RWPE1 (cell line): ENCODE data around the gene CTRB1.
"Not testable (repeated sequence)": the region's sequence is repeated elsewhere in the genome, so short reads cannot be mapped to it uniquely, and the experiment has no call there.

Source experiments
- CTCF ChIA-PET: fragments of 350-600 bp; sonication (Branson Sonifier 250); formaldehyde crosslinking; extraction: SDS; loops from one replicate; lab custom pipeline; 2021; lab: Yijun Ruan, JAX
- POLR2A ChIA-PET: fragments of 400-600 bp; formaldehyde crosslinking; extraction: SDS; loops from one replicate; lab custom pipeline; 2020; ENCODE audit warnings: antibody characterized with exemption; ENCODE audit not compliant: low non-redundant PET; lab: Yijun Ruan, JAX
- DNase-seq: peaks from one replicate; pipeline ENCODE4 v3.0.0; 2012; ENCODE audit warnings: low spot score
- H3K27ac ChIP-seq: fragments of 450-650 bp; 2 replicates; pipeline ENCODE4 v1.5.1; 2017
- TF ChIP-seq, protein P1 (sequence below): fragments of 450-650 bp; conservative IDR thresholded peaks from 2 replicates; pipeline ENCODE4 v1.5.1; 2017; ENCODE audit warnings: low read depth, mild to moderate bottlenecking

The CTRB1 gene

DNA sequence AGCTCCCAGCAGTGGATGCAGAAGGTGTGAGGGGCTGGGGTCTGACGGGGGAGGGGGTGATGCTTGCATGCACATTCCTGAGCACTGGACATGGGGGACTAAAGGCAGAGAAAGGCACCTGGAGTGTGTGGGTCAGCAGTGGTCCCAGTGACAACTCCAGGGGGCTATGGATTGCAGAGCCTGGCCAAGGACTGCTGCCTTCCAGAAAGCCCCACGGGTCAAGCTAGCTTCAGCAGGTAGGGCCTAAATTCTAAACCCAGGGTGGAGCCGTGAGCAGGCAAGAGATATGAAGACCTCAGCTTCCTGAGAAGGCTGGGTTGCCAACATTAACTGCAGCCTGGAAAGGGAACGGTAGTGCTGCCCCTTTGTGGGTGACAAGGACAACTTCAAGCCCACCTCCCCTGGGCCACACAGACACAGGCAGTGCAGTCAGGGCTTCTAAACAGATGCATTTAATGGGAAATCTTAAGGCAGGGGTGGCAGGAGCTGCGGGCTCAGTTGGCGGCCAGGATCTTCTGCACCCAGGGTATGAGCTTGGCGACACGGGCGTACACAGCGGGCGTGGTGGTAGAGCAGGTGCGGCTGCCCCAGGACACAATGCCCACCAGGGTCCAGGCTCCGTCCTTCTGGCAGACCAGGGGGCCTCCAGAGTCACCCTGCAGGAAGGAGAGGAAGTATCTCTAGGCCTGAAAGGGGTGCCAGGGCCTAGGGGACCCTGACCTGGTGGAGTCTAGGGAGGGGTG, 14.9 kb upstream of the CTRB1 start:
- ChIA-PET CTCF (no interaction called here), POLR2A (no interaction called here)
- no peak overlapping the region for H3K27ac ChIP-seq
- TF ChIP-seq, protein P1, sequence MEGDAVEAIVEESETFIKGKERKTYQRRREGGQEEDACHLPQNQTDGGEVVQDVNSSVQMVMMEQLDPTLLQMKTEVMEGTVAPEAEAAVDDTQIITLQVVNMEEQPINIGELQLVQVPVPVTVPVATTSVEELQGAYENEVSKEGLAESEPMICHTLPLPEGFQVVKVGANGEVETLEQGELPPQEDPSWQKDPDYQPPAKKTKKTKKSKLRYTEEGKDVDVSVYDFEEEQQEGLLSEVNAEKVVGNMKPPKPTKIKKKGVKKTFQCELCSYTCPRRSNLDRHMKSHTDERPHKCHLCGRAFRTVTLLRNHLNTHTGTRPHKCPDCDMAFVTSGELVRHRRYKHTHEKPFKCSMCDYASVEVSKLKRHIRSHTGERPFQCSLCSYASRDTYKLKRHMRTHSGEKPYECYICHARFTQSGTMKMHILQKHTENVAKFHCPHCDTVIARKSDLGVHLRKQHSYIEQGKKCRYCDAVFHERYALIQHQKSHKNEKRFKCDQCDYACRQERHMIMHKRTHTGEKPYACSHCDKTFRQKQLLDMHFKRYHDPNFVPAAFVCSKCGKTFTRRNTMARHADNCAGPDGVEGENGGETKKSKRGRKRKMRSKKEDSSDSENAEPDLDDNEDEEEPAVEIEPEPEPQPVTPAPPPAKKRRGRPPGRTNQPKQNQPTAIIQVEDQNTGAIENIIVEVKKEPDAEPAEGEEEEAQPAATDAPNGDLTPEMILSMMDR = no peak
- DNase-seq = no peak

DNA sequence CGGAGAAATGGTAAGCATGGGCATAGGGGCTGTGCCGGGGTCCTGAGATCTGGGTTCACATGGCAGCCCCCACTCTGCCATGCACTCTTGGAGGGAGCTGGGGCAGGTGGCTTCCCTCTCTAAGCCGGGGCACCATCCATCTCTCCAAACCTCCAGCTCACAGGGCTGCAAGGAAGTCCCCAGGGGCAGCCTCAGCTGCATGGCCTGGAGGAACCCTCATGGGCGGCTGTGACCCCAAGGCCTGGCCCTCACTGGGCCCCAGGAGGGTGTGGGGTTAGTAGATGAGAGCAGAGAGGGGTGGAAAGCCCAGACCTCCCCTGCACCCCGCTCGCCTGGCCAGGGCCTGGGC, 14.4 kb upstream of the CTRB1 start:
- ChIA-PET POLR2A (no interaction called here), CTCF (no interaction called here)
- DNase-seq = no peak
- TF ChIP-seq, protein P1 = no peak
- H3K27ac ChIP-seq = no peak overlapping the region

DNA sequence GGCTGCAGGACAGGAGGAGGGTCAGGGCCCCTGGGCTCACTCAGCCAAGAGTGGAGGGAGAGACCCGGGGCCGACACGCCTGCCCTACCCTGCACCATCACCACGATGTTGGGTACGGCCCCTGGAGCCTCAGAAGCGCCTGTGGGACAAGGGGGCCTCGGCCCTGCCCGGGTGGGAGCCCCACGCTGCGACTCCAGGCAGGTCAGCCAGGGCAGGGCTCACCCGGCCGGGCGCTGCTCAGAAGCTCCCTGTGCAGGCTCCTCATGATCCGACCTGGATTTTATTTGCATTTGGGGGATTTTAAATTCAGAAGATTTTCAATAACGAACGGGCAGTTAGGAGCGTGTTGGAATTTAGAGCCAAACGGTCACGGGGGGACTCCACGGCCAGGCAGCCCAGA, 13.9 kb upstream of the CTRB1 start:
- POLR2A ChIA-PET, DNase-seq, H3K27ac ChIP-seq, CTCF ChIA-PET: not testable (repeated sequence)

DNA sequence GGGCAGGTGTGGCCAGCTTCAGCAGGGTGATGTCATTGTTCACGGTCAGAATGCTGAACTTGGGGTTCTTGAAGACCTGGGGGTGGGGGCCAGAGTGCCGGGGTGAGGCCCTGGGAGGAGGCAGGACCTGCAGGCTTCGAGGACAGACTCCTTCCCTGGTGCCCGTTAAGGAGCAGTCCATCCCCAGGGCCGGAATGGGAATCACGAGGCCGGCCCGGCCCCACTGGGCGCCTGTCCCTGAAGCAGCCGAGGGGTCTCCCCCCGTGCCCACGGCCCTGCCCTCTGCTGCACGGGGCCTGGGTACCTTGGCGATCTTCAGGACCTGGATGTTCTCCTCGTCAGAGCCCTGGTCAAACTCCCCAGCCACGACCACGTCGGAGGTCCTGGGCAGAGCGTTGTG, 13.3 kb upstream of the CTRB1 start:
- DNase-seq, POLR2A ChIA-PET, CTCF ChIA-PET, H3K27ac ChIP-seq: not testable (repeated sequence)

DNA sequence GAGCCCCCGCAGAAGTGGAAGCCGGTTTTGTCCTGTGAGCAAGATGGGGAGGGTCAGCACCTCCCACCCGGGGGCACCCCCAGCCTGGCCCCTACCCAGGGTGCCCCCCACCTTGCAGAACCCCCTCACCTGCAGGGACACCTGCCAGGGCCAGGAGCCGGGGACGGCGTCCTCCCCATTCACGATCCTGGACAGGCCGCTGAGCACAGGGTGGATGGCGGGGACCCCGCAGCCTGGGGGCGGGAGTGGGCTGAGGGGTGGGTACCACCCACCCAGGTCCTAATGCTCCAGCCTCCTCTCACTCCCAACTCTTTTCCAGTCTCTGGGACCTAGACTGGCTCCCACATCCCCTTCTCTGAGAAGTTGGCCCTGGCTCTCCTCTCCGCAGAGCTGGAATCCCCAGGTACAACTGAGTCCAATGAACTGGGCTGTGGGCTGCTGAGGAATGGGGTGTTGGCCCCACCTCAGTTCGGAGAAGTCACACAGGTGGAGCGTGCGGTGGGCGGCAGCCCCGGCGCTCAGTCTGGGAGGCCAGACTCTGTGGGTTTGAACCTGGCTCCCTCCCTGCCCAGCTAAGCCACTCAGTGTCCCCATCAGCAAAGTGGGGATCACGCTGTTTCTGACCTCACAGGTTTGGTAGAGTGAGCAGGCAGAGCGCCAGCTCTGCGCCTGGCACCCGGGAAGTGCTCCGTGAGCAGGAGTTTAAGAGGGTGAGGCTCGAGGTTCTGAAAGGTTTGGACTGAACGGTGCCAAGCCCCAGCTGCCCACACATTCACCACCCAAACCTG, 12.6 kb upstream of the CTRB1 start:
- POLR2A ChIA-PET = interaction anchor here (0.5 kb wide), 1 partner anchor 572 kb away, joined by 8 read pairs; no protein-coding TSS in a partner anchor
- CTCF ChIA-PET, H3K27ac ChIP-seq, DNase-seq: not testable (repeated sequence)

DNA sequence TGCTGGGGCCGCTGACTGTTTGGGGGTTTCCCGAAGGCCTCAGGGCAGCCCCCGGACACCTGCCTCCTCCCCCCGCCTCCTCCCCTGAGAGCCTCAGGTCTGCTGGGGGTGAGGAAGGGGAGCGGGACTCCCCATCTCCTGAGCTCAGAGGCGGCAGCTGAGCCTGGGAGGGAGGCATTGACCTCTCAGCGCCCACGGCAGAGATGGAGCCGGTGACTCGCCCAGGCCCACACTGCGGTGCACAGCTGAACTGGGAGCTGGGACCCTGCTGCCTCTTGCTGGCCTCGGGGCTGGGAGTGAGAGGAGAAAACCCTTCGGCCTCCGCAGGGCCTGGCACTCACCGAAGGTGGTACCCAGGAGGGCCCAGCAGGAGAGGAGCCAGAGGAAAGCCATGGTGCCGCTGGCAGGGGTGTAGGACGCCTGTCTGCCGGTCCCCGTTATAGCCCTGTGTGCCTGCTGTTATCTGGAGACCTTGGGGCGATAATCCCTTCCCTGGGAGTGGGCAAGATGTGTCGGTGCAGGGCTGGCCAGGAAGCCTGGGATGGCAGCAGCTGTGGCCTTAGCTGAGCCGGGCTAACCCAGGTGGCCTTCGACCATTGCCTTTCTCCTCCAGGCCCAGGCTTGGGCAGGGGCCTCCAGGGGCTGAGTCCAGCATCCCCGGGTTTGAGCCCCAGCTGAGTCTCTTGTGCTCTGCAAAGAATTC, 11.9 kb upstream of the CTRB1 start, which contains the start of gene CTRB2:
Gene CTRB2 (minus strand): TSS at position 413 of the 703 bp plus-strand sequence. CDS start 20 bp downstream, at position 393.
- DNase-seq = no peak
- TF ChIP-seq, protein P1 = no peak
- peak within 1 kb of the TSS; percentile 9; the same call in 1 of the 2 replicates for H3K27ac ChIP-seq
- ChIA-PET CTCF (no interaction called here), POLR2A (interaction anchor here (0.6 kb wide), 1 partner anchor 110 kb away, joined by 7 read pairs; no protein-coding TSS in a partner anchor)

DNA sequence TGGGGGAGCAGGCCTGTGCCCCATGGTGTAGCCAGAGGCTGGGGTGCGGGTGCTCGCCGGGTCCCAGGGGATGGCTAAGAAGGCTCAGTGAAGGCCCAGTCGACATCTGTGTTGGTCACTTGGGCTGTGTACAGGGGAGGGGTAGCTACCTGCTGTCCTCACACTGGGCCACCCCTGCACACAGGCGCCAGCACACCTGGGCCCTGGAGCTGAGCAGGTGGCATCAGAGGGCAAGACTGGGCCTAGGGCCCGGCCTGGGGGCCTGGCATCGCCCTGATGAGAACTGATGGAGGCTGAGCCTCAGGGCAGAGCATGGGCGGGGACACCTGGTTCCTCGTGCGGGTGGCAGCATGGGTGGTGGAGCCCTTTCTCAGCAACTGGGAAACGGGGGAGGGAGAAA, 11.0 kb upstream of the CTRB1 start:
- DNase-seq = no peak
- CTCF ChIA-PET = interaction anchor here (0.7 kb wide), 1 partner anchor 76 kb away, joined by 3 read pairs; no protein-coding TSS in a partner anchor
- TF ChIP-seq, protein P1 = no peak
- H3K27ac ChIP-seq = peak overlapping the region; percentile 9; the same call in 1 of the 2 replicates
- POLR2A ChIA-PET = no interaction called here
